GM12878 (cell line): ENCODE data around the gene RGS19. TPM values are rescaled to one million over a fixed set of nuclear protein-coding genes. Genes with fewer than 3 reads are reported as not detected.

ENCODE experiments used
- ATAC-seq: fragments of 200-7000 bp; cut with Tn5 transposase; 3 replicates; pipeline ENCODE4 v1.9.1; 2020; ENCODE audit warnings: mild to moderate bottlenecking, moderate library complexity
- BruUV-seq: library from RNA; stranded (reverse); fragments of 400-500 nt; replicated peaks from 2 replicates; lab custom pipeline; 2021; lab: Mats Ljungman, UMichigan
- CTCF ChIA-PET: fragments of 300-600 bp; sonication (Branson Sonifier 250); formaldehyde crosslinking; extraction: SDS; loops from one replicate; lab custom pipeline; 2021; ENCODE audit warnings: inconsistent platforms; lab: Yijun Ruan, JAX
- POLR2A ChIA-PET: fragments of 350-600 bp; formaldehyde crosslinking; extraction: SDS; loops from one replicate; lab custom pipeline; 2021; ENCODE audit warnings: inconsistent platforms; lab: Charles Lee
- RAD21 ChIA-PET: fragments of 300-600 bp; sonication (Branson Sonifier 250); formaldehyde crosslinking; loops from one replicate; lab custom pipeline; 2023; ENCODE audit warnings: antibody characterized with exemption; ENCODE audit not compliant: unreplicated experiment; lab: Charles Lee
- SMC1A ChIA-PET: fragments of 300-600 bp; sonication (Branson Sonifier 250); formaldehyde crosslinking; loops from one replicate; lab custom pipeline; 2023; ENCODE audit not compliant: unreplicated experiment, uncharacterized antibody; lab: Charles Lee
- DNase-seq: peaks from one replicate; pipeline ENCODE4 v3.0.0-alpha.2; 2011; ENCODE audit warnings: low read depth, low spot score
- FAIRE-seq: peaks from 3 replicates; lab custom pipeline; 2011; peaks lifted over from hg19 to GRCh38; lab: Jason Lieb, UNC
- H2AFZ ChIP-seq: 2 replicates; pipeline ENCODE4 v1.6.0; 2011; ENCODE audit warnings: low read depth, low read length, control low read depth; ENCODE audit not compliant: control insufficient read depth
- H3K27ac ChIP-seq: 2 replicates; pipeline ENCODE4 v1.5.1; 2011; ENCODE audit warnings: control low read depth; ENCODE audit not compliant: control insufficient read depth, insufficient read depth
- H3K27me3 ChIP-seq, 2 experiments: replicated peaks in 1 of 2; 2 replicates each; pipeline versions ENCODE4 v1.6.0 to v1.6.1; 2011; ENCODE audit warnings: low read length in 1 of 2; ENCODE audit not compliant: control insufficient read depth in 2 of 2, insufficient read depth in 2 of 2
- H3K36me3 ChIP-seq, 2 experiments: 2 replicates each; pipeline ENCODE4 v1.5.1; 2011; ENCODE audit warnings: low read length in 1 of 2; ENCODE audit not compliant: control insufficient read depth in 2 of 2, insufficient read depth in 2 of 2
- H3K4me1 ChIP-seq: 2 replicates; pipeline ENCODE4 v1.6.1; 2011; ENCODE audit warnings: mild to moderate bottlenecking, low read length, moderate library complexity, mixed read lengths; ENCODE audit not compliant: control insufficient read depth, insufficient read depth
- H3K4me2 ChIP-seq: 2 replicates; pipeline ENCODE4 v1.6.0; 2011; ENCODE audit warnings: control low read depth; ENCODE audit not compliant: control insufficient read depth, insufficient read depth
- H3K4me3 ChIP-seq: fragments of 200-600 bp; sonication (generic); 2 replicates; pipeline ENCODE4 v1.5.1; 2016
- H3K79me2 ChIP-seq: 2 replicates; pipeline ENCODE4 v1.6.0; 2011; ENCODE audit warnings: low read length; ENCODE audit not compliant: control insufficient read depth, insufficient read depth
- H3K9ac ChIP-seq: 2 replicates; pipeline ENCODE4 v1.8.0; 2011; ENCODE audit warnings: low read length, control low read depth, mixed read lengths; ENCODE audit not compliant: control insufficient read depth, insufficient read depth
- H3K9me3 ChIP-seq: replicated peaks from 3 replicates; pipeline ENCODE4 v1.5.1; 2011; ENCODE audit warnings: mild to moderate bottlenecking, low read length; ENCODE audit not compliant: control insufficient read depth, insufficient read depth
- H4K20me1 ChIP-seq: 2 replicates; pipeline ENCODE4 v1.6.0; 2011; ENCODE audit not compliant: control insufficient read depth, insufficient read depth
- HDAC6 ChIP-seq: fragments of 200-600 bp; sonication (generic); IDR thresholded peaks from one replicate; pipeline ENCODE4 v1.8.0; 2017; ENCODE audit warnings: antibody characterized with exemption; ENCODE audit not compliant: unreplicated experiment
- WGBS: methylation state at CpG from one replicate; pipeline ENCODE4 v1.1.6; 2016; ENCODE audit warnings: low lambda C conversion rate; ENCODE audit not compliant: insufficient replicate concordance, insufficient coverage; ENCODE audit errors: missing lambda C conversion rate; 5-methylcytosine and 5-hydroxymethylcytosine counted together
- in situ Hi-C: fragments of 300-500 bp; cut with MboI; formaldehyde crosslinking; loops from 9 replicates; pipeline ENCODE4 v1.14.3; 2018; ENCODE audit warnings: mixed read lengths
- intact Hi-C: fragments of 100-400 bp; cut with micrococcal nuclease; formaldehyde crosslinking; loops from one replicate; pipeline ENCODE4 v1.14.2; 2022; ENCODE audit not compliant: unreplicated experiment
- polyA plus RNA-seq, 11 experiments: library from polyadenylated mRNA; depleted of rRNA in 4 of 11; unstranded in 6 of 11; stranded (reverse) in 5 of 11; fragments of >200 nt; fragmentation: Nextera tagmentation in 4 of 11; fragmentation: Illumina TruSeq in 1 of 11; extraction: Ambion mirVana in 4 of 11; extraction: Trizol in 1 of 11; gene quantifications; 1 replicate in 1 of 11; 2 replicates in 10 of 11; pipeline versions ENCODE4 v1.2.1 to v1.2.3, GENCODE V29; 2011 to 2016; ENCODE audit warnings: inconsistent platforms in 2 of 11, missing spikeins in 2 of 11, low read depth in 1 of 11
- total RNA-seq, 4 experiments: library from RNA; depleted of rRNA in 3 of 4; stranded (reverse); fragments of >200 nt in 3 of 4; fragmentation: Illumina TruSeq in 1 of 4; extraction: Trizol in 1 of 4; gene quantifications; 2 replicates each; pipeline versions ENCODE4 v1.2.1 to v1.2.3, GENCODE V29; 2013 to 2021
- TF ChIP-seq, protein P1 (sequence below): fragments of 450-650 bp; IDR thresholded peaks from 2 replicates; pipeline ENCODE4 v1.6.1; 2016; ENCODE audit warnings: mild to moderate bottlenecking

The RGS19 gene
- total and polyA plus RNA-seq, 10 of the 15 experiments (the other 5 are each of a cell fraction or from before 2014, with no cell fraction given) = 0.82 to 62.4 (median 39.8) TPM

DNA sequence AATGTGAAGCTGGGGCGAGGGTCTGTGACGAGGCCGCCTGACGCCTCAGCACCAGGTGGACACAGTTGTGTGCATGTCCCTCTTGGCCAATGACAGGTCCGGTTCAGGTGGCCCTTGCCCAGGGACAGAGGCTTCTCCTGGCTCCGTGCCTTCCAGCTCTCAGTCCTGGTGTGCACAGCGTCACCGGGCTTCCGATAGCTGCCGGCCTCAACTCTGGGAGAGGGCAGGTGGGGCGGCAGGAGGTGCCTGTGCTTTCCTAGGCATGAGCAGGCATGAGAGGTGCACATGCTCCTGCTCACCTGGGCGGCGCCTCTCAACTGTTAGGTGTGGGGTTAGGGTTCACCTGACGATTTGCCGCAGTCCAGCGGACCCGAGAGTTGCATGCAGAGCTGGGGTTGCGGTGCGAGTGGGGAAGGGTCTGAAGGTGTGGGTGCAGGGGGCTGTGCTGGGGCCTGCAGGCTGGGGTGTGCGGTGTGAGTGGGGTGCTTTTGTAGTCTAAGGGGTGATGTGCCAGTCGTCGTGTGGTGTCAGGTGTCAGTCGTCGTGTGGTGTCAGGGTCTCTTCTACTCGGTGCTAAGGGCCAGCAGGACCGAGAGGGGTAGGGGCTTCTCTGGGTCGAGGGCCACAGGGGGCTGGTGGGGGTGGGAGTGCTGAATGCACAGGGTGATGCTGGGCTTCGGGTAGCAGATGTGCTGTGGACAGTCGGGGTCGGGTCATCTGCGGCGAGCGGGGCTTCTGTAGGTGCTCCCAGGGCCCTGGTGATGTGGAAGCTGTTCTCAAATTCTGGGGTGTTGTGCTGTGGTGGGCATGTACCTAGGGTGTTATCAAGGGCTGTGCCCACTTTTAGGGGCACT, 26.1 kb downstream of the RGS19 start:
- POLR2A ChIA-PET = interaction anchor here (0.7 to 2.0 kb wide), 3 partner anchors 9 to 15 kb away, joined by 4 to 6 read pairs (median 5); no protein-coding TSS in a partner anchor

More for the DNA sequence above, 26.1 kb downstream of the RGS19 start:
- H3K4me2 ChIP-seq = no peak overlapping the region
- no peak for FAIRE-seq
- no peak for ATAC-seq
- in situ Hi-C loops = no loop called here
- H3K36me3 ChIP-seq = no peaks in the 10 kb centered on the region
- no TSS peak for BruUV-seq
- DNase-seq = no peak
- peaks cover 43% of the 10 kb centered on the region for H3K4me1 ChIP-seq
- WGBS = 72% methylated on average over 26 of the region's 33 CpGs
- RAD21 ChIA-PET = interaction anchor here (1.3 to 7.1 kb wide), 4 partner anchors 9 to 76 kb away, joined by 3 to 78 read pairs (median 6); no protein-coding TSS in a partner anchor
- no peaks in the 10 kb centered on the region; the same call in none of the 2 replicates for H3K79me2 ChIP-seq
- H3K27ac ChIP-seq = no peak overlapping the region
- CTCF ChIA-PET = interaction anchor here (1.0 to 9.2 kb wide), 5 partner anchors 12 to 267 kb away, joined by 3 to 108 read pairs (median 10); partner anchors contain the start of genes PRPF6 and SAMD10
- no peak overlapping the region for H2AFZ ChIP-seq
- peaks cover 4 to 8% of the 10 kb centered on the region in 2 experiments; a peak in 3 of 4 replicates for H3K27me3 ChIP-seq
- SMC1A ChIA-PET = interaction anchor here (1.1 to 1.8 kb wide), 4 partner anchors 9 to 73 kb away, joined by 3 to 9 read pairs (median 4); partner anchors contain the start of genes PRPF6 and TCEA2
- TF ChIP-seq, protein P1, sequence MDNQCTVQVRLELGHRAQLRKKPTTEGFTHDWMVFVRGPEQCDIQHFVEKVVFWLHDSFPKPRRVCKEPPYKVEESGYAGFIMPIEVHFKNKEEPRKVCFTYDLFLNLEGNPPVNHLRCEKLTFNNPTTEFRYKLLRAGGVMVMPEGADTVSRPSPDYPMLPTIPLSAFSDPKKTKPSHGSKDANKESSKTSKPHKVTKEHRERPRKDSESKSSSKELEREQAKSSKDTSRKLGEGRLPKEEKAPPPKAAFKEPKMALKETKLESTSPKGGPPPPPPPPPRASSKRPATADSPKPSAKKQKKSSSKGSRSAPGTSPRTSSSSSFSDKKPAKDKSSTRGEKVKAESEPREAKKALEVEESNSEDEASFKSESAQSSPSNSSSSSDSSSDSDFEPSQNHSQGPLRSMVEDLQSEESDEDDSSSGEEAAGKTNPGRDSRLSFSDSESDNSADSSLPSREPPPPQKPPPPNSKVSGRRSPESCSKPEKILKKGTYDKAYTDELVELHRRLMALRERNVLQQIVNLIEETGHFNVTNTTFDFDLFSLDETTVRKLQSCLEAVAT = peak; percentile 72
- TF ChIP-seq HDAC6 = no peak
- H3K4me3 ChIP-seq = no peak overlapping the region
- H4K20me1 ChIP-seq = no peaks in the 10 kb centered on the region
- no peak overlapping the region for H3K9ac ChIP-seq
- intact Hi-C loops = loop anchor here (10.0 kb wide), 1 partner anchor 188 kb away; the partner anchor contains the start of genes ABHD16B and TPD52L2
- H3K9me3 ChIP-seq = no peaks in the 10 kb centered on the region
